Diencephalon (tissue), 1 donor: ENCODE measurements around the gene INTS15. TPM values are rescaled to one million over a fixed set of nuclear protein-coding genes. Genes with fewer than 3 reads are reported as not detected.

ENCODE experiments used
- total RNA-seq: library from RNA; depleted of rRNA; stranded (reverse); fragments of >200 nt; gene quantifications from one replicate; pipeline ENCODE4 v1.2.3, GENCODE V29; 2014

Gene INTS15
- 23.5 TPM for total RNA-seq

GRCh38 chr7:6589829-6590644 is at the start of gene INTS15:
Gene INTS15 (plus strand): TSS chr7:6590021. CDS start chr7:6590284, 263 bp downstream.

GRCh38 chr7:6551016-6551511 is 38.8 kb upstream of the INTS15 start, which contains the start of gene GRID2IP:
Gene GRID2IP (minus strand): TSS chr7:6551461. CDS start chr7:6551436, 25 bp downstream.

GRCh38 chr7:6577369-6578113 is 12.3 kb upstream of the INTS15 start, which contains the start of gene ZDHHC4:
Gene ZDHHC4 (plus strand): TSS chr7:6577454. CDS start chr7:6580562, 3,108 bp downstream.

GRCh38 chr7:6614953-6615722 is 25.3 kb downstream of the INTS15 start, which contains the start of gene ZNF853:
Gene ZNF853 (plus strand): TSS chr7:6615610. CDS start chr7:6616175, 565 bp downstream.

GRCh38 chr7:6636741-6637543 is 47.1 kb downstream of the INTS15 start, which contains the start of gene ZNF316:
Gene ZNF316 (plus strand): TSS chr7:6637318. CDS start chr7:6642410, 5,092 bp downstream.

Other genes starting within 250 kb of the INTS15 start
- gene FAM220A, start 241.1 kb upstream of the INTS15 start, total RNA-seq, result 42.4 TPM
- 61.8 TPM for gene RAC1, start 215.5 kb upstream of the INTS15 start, total RNA-seq
- 22.6 TPM for gene DAGLB, start 142.1 kb upstream of the INTS15 start, total RNA-seq
- 102 TPM for gene KDELR2, start 105.9 kb upstream of the INTS15 start, total RNA-seq
- gene GRID2IP, start 38.6 kb upstream of the INTS15 start, total RNA-seq, result 2.1 TPM
- 79.1 TPM for gene ZDHHC4, start 12.6 kb upstream of the INTS15 start, total RNA-seq
- 28.8 TPM for gene ZNF853, start 25.6 kb downstream of the INTS15 start, total RNA-seq
- 17.3 TPM for gene ZNF316, start 47.3 kb downstream of the INTS15 start, total RNA-seq
- gene ZNF12, start 116.9 kb downstream of the INTS15 start, total RNA-seq, result 29.8 TPM
- 6.0 TPM for gene RSPH10B2, start 164.1 kb downstream of the INTS15 start, total RNA-seq
- 146 TPM for gene CCZ1B, start 236.3 kb downstream of the INTS15 start, total RNA-seq